Esophagus muscularis mucosa (tissue), 4 donors: ENCODE data around the gene SLC7A1. TPM values are rescaled to one million over a fixed set of nuclear protein-coding genes. Genes with fewer than 3 reads are reported as not detected.

ENCODE experiments used
- DNase-seq: peaks from one replicate; pipeline ENCODE4 v3.0.0-alpha.2; 2017; ENCODE audit errors: extremely low spot score
- H3K27ac ChIP-seq, 4 donors: fragments of 200-600 bp; sonication (generic); replicated peaks in 1 of 4; 1 replicate in 3 of 4; 2 replicates in 1 of 4; pipeline ENCODE4 v1.5.1; 2016 to 2019; ENCODE audit warnings: mild to moderate bottlenecking in 1 of 4
- H3K27me3 ChIP-seq, 4 donors: fragments of 200-600 bp; sonication (generic); one replicate each; pipeline versions ENCODE4 v1.5.1 to v1.6.0; 2016 to 2019
- H3K36me3 ChIP-seq, 4 donors: fragments of 200-600 bp; sonication (generic); one replicate each; pipeline ENCODE4 v1.5.1; 2016 to 2019
- H3K4me1 ChIP-seq, 4 donors: fragments of 200-600 bp; sonication (generic); one replicate each; pipeline ENCODE4 v1.5.1; 2016 to 2019
- H3K4me3 ChIP-seq, 4 donors: fragments of 200-600 bp; sonication (generic); 1 replicate in 2 of 4; 2 replicates in 2 of 4; pipeline ENCODE4 v1.5.1; 2016 to 2019; ENCODE audit warnings: mild to moderate bottlenecking in 4 of 4, moderate library complexity in 1 of 4
- H3K9me3 ChIP-seq, 4 donors: fragments of 200-600 bp; sonication (generic); 1 replicate in 3 of 4; 2 replicates in 1 of 4; pipeline ENCODE4 v1.5.1; 2016 to 2019
- CTCF ChIP-seq, 3 experiments: fragments of 200-600 bp in 2 of 3; fragments of 450-650 bp in 1 of 3; sonication (generic) in 2 of 3; IDR thresholded peaks; one replicate each; pipeline ENCODE4 v1.5.1; 2017 to 2019; ENCODE audit warnings: antibody characterized with exemption in 3 of 3, mild to moderate bottlenecking in 2 of 3, moderate library complexity in 1 of 3
- EP300 ChIP-seq: sonication (generic); formaldehyde crosslinking; IDR thresholded peaks from one replicate; pipeline ENCODE4 v1.6.1; 2017; ENCODE audit warnings: antibody characterized with exemption
- POLR2A ChIP-seq: fragments of 450-650 bp; IDR thresholded peaks from one replicate; pipeline ENCODE4 v1.6.1; 2017; ENCODE audit warnings: antibody characterized with exemption, moderate library complexity, mild to moderate bottlenecking, low read depth
- POLR2AphosphoS5 ChIP-seq, 2 donors: sonication (generic); formaldehyde crosslinking; IDR thresholded peaks; one replicate each; pipeline ENCODE4 v1.6.1; 2017; ENCODE audit warnings: antibody characterized with exemption in 2 of 2
- WGBS: methylation state at CpG from one replicate; pipeline ENCODE4 v1.1.5; 2018; 5-methylcytosine and 5-hydroxymethylcytosine counted together
- intact Hi-C: fragments of 100-400 bp; cut with DNase I; formaldehyde crosslinking; loops from one replicate; pipeline ENCODE4 v1.15.1; 2023
- total RNA-seq, 4 donors: library from RNA; depleted of rRNA; stranded (reverse); fragments of >200 nt; gene quantifications; one replicate each; pipeline versions ENCODE4 v1.1.0 to v1.2.1, GENCODE V29; 2016

SLC7A1 gene
- total RNA-seq, 4 donors from 2014 or later: 15.0 to 28.8 (median 21.6) TPM

- Histone ChIP-seq H3K4me1 (no peaks in the 10 kb centered on the region), H3K27ac (no peak overlapping the region), H3K36me3 (peaks cover 0 to 10% (median 3%) of the 10 kb centered on the region in 4 donors), H3K27me3 (peaks cover 0 to 3% (median 0%) of the 10 kb centered on the region in 4 donors), H3K9me3 (no peaks in the 10 kb centered on the region), H3K4me3 (no peak overlapping the region)
- TF ChIP-seq POLR2A (no peak), POLR2AphosphoS5 (IDR thresholded peaks at IDR 0.05) (no peak), EP300 (no peak), CTCF (IDR thresholded peaks at IDR 0.05) (no peak)
- intact Hi-C loops: no loop called here
- 80% methylated on average over 4 of the region's 4 CpGs for WGBS
- no peak for DNase-seq
Measured at GRCh38 chr13:29483623-29484022, 111.9 kb downstream of the SLC7A1 start.

GRCh38 chr13:29483211-29483610, 112.3 kb downstream of the SLC7A1 start:
- H3K27ac ChIP-seq: no peak overlapping the region
- H3K4me1 ChIP-seq: no peaks in the 10 kb centered on the region
- no peak overlapping the region for H3K4me3 ChIP-seq
- H3K9me3 ChIP-seq: no peaks in the 10 kb centered on the region
- TF ChIP-seq CTCF (IDR thresholded peaks at IDR 0.05): no peak
- TF ChIP-seq EP300: no peak
- no peak for TF ChIP-seq POLR2AphosphoS5 (IDR thresholded peaks at IDR 0.05)
- no peak for TF ChIP-seq POLR2A
- no peak for DNase-seq
- H3K36me3 ChIP-seq: peaks cover 0 to 6% (median 3%) of the 10 kb centered on the region in 4 donors
- 84% methylated on average over 3 of the region's 15 CpGs for WGBS
- peaks cover 0 to 3% (median 0%) of the 10 kb centered on the region in 4 donors for H3K27me3 ChIP-seq
- intact Hi-C loops: no loop called here

GRCh38 chr13:29482504-29482903, 113.0 kb downstream of the SLC7A1 start:
- peaks cover 0 to 3% (median 0%) of the 10 kb centered on the region in 4 donors for H3K36me3 ChIP-seq
- H3K27ac ChIP-seq: no peak overlapping the region
- DNase-seq: no peak
- peaks cover 0 to under 1% (median 0%) of the 10 kb centered on the region in 4 donors for H3K27me3 ChIP-seq
- no peaks in the 10 kb centered on the region for H3K9me3 ChIP-seq
- no peaks in the 10 kb centered on the region for H3K4me1 ChIP-seq
- no peak overlapping the region for H3K4me3 ChIP-seq
- intact Hi-C loops: no loop called here
- no peak for TF ChIP-seq POLR2AphosphoS5 (IDR thresholded peaks at IDR 0.05)
- no peak for TF ChIP-seq EP300
- no peak for TF ChIP-seq CTCF (IDR thresholded peaks at IDR 0.05)
- TF ChIP-seq POLR2A: no peak
- WGBS: 86% methylated on average over 4 of the region's 4 CpGs

- H3K36me3 ChIP-seq: peaks cover 0 to 3% (median 0%) of the 10 kb centered on the region in 4 donors
- H3K9me3 ChIP-seq: no peaks in the 10 kb centered on the region
- no peak overlapping the region for H3K4me3 ChIP-seq
- no peak for TF ChIP-seq POLR2AphosphoS5 (IDR thresholded peaks at IDR 0.05)
- TF ChIP-seq EP300: no peak
- no peak for TF ChIP-seq CTCF (IDR thresholded peaks at IDR 0.05)
- TF ChIP-seq POLR2A: no peak
- H3K27ac ChIP-seq: no peak overlapping the region
- 95% methylated on average over 5 of the region's 5 CpGs for WGBS
- H3K27me3 ChIP-seq: no peaks in the 10 kb centered on the region
- intact Hi-C loops: no loop called here
- DNase-seq: no peak
- H3K4me1 ChIP-seq: no peaks in the 10 kb centered on the region
Measured at GRCh38 chr13:29481603-29482002, 113.9 kb downstream of the SLC7A1 start.

- TF ChIP-seq POLR2AphosphoS5 (IDR thresholded peaks at IDR 0.05): no peak
- TF ChIP-seq CTCF (IDR thresholded peaks at IDR 0.05): no peak
- TF ChIP-seq POLR2A: no peak
- no peak for TF ChIP-seq EP300
- DNase-seq: no peak
- Histone ChIP-seq H3K4me1 (no peaks in the 10 kb centered on the region), H3K9me3 (no peaks in the 10 kb centered on the region), H3K27ac (no peak overlapping the region), H3K36me3 (peaks cover 0 to 3% (median 0%) of the 10 kb centered on the region in 4 donors), H3K27me3 (no peaks in the 10 kb centered on the region), H3K4me3 (no peak overlapping the region)
- intact Hi-C loops: no loop called here
- WGBS: 84% methylated on average over 11 of the region's 11 CpGs
Measured at GRCh38 chr13:29480893-29481525, 114.5 kb downstream of the SLC7A1 start.
